BJ (cell line): ENCODE measurements around the gene PMIS2. TPM values are rescaled to one million over a fixed set of nuclear protein-coding genes. Genes with fewer than 3 reads are reported as not detected.

Experiments
- CTCF ChIA-PET: fragments of 350-600 bp; formaldehyde crosslinking; extraction: SDS; loops from one replicate; lab custom pipeline; 2021; ENCODE audit warnings: antibody characterized with exemption, inconsistent platforms; lab: Yijun Ruan, JAX
- POLR2A ChIA-PET: fragments of 300-600 bp; sonication (Branson Sonifier 250); formaldehyde crosslinking; extraction: SDS; loops from one replicate; lab custom pipeline; 2021; ENCODE audit warnings: antibody characterized with exemption; lab: Charles Lee
- DNase-seq: peaks from one replicate; pipeline ENCODE4 v3.0.0-alpha.2; 2011; ENCODE audit warnings: low read depth
- H3K27me3 ChIP-seq: 2 replicates; pipeline ENCODE4 v1.6.0; 2011; ENCODE audit warnings: low read length; ENCODE audit not compliant: control insufficient read depth, insufficient read depth
- H3K36me3 ChIP-seq: 2 replicates; pipeline ENCODE4 v1.5.1; 2011; ENCODE audit warnings: low read length; ENCODE audit not compliant: control insufficient read depth, insufficient read depth
- H3K4me3 ChIP-seq: 2 replicates; pipeline ENCODE4 v1.5.1; 2011; ENCODE audit warnings: low read depth, mild to moderate bottlenecking, control low read depth, low read length
- CTCF ChIP-seq: IDR thresholded peaks from 2 replicates; pipeline ENCODE4 v1.5.1; 2011; ENCODE audit warnings: low read depth, mild to moderate bottlenecking, control low read depth, inconsistent platforms, low read length, moderate library complexity; ENCODE audit not compliant: insufficient read depth
- polyA plus RNA-seq: library from polyadenylated mRNA; depleted of rRNA; stranded (reverse); fragments of >200 nt; gene quantifications from 2 replicates; pipeline ENCODE4 v1.2.3, GENCODE V29; 2011

PMIS2 gene
- polyA plus RNA-seq, 1 experiment: not detected

GRCh38 chr19:35559281-35559659, 26.7 kb upstream of the PMIS2 start:
- no peak for TF ChIP-seq CTCF
- Histone ChIP-seq H3K36me3 (no peaks in the 10 kb centered on the region), H3K27me3 (peaks cover 16% of the 10 kb centered on the region), H3K4me3 (no peak overlapping the region)
- ChIA-PET CTCF (interaction anchor here (3.4 kb wide), 1 partner anchor 10 kb away, joined by 21 read pairs; no protein-coding TSS in a partner anchor), POLR2A (no interaction called here)
- no peak for DNase-seq

GRCh38 chr19:35559781-35560180, 26.2 kb upstream of the PMIS2 start:
- POLR2A ChIA-PET: interaction anchor here (0.6 kb wide), 1 partner anchor 68 kb away, joined by 4 read pairs; no protein-coding TSS in a partner anchor
- no peak overlapping the region for H3K4me3 ChIP-seq
- H3K27me3 ChIP-seq: peaks cover 16% of the 10 kb centered on the region
- DNase-seq: no peak
- no peaks in the 10 kb centered on the region for H3K36me3 ChIP-seq
- CTCF ChIA-PET: interaction anchor here (3.4 kb wide), 1 partner anchor 11 kb away, joined by 21 read pairs; no protein-coding TSS in a partner anchor
- no peak for TF ChIP-seq CTCF

GRCh38 chr19:35560271-35560670, 25.7 kb upstream of the PMIS2 start:
- DNase-seq: no peak
- ChIA-PET POLR2A (interaction anchor here (0.6 kb wide), 1 partner anchor 68 kb away, joined by 4 read pairs; no protein-coding TSS in a partner anchor), CTCF (interaction anchor here (1.7 kb wide), 1 partner anchor 11 kb away, joined by 7 read pairs; no protein-coding TSS in a partner anchor)
- H3K4me3 ChIP-seq: no peak overlapping the region
- TF ChIP-seq CTCF: no peak
- no peaks in the 10 kb centered on the region for H3K36me3 ChIP-seq
- peaks cover 16% of the 10 kb centered on the region for H3K27me3 ChIP-seq

DNA sequence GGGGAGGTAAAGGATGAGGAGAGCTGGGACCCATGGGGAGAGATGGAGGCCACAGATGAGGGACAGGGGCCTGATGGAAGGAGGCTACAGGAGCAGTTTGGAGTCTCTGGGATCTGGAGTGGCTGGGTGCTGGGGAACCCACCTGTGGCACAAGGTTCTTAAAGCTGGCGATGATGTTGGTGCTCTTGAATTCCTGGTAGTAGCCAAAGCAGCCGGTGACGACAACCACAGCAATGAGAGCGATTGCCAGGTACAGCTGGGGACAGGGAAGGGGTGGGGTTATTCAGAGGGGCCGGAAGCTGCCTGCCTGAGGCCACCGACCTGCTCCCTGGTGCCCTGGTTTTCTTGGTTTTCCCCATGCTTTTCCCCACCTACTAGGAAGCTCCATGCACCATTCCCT, 25.3 kb upstream of the PMIS2 start:
- ChIA-PET CTCF (interaction anchor here (1.7 kb wide), 1 partner anchor 12 kb away, joined by 7 read pairs; no protein-coding TSS in a partner anchor), POLR2A (no interaction called here)
- no peak for TF ChIP-seq CTCF
- no peak overlapping the region for H3K4me3 ChIP-seq
- H3K36me3 ChIP-seq: no peaks in the 10 kb centered on the region
- peaks cover 16% of the 10 kb centered on the region for H3K27me3 ChIP-seq
- DNase-seq: no peak

GRCh38 chr19:35561436-35561835, 24.5 kb upstream of the PMIS2 start:
- Histone ChIP-seq H3K27me3 (peaks cover 13% of the 10 kb centered on the region), H3K4me3 (no peak overlapping the region), H3K36me3 (no peaks in the 10 kb centered on the region)
- POLR2A ChIA-PET: no interaction called here
- no peak for TF ChIP-seq CTCF
- DNase-seq: no peak
- CTCF ChIA-PET: interaction anchor here (1.7 kb wide), 1 partner anchor 13 kb away, joined by 7 read pairs; no protein-coding TSS in a partner anchor
